B cell (primary cell): ENCODE results near the gene FXYD4. TPM values are rescaled to one million over a fixed set of nuclear protein-coding genes. Genes with fewer than 3 reads are reported as not detected.

Experiments used
- ATAC-seq: fragments of 200-7000 bp; cut with Tn5 transposase; one replicate; pipeline ENCODE4 v1.10.0; 2021; ENCODE audit warnings: low read depth, mild to moderate bottlenecking, moderate number of reproducible peaks, moderate library complexity
- CTCF ChIA-PET: fragments of 350-600 bp; sonication (Branson Sonifier 250); formaldehyde crosslinking; loops from one replicate; lab custom pipeline; 2021; ENCODE audit warnings: antibody characterized with exemption, inconsistent platforms; lab: Charles Lee
- POLR2A ChIA-PET: fragments of 350-600 bp; sonication (Branson Sonifier 250); formaldehyde crosslinking; loops from one replicate; lab custom pipeline; 2021; ENCODE audit warnings: antibody characterized with exemption; lab: Charles Lee
- DNase-seq: peaks from one replicate; pipeline ENCODE4 v3.0.0; 2013
- H2AFZ ChIP-seq: 2 replicates; pipeline ENCODE4 v1.6.1; 2012; ENCODE audit warnings: mild to moderate bottlenecking, low read depth, low read length; ENCODE audit not compliant: insufficient read depth, poor library complexity, severe bottlenecking
- H3K27ac ChIP-seq, 2 donors: 1 replicate in 1 of 2; 2 replicates in 1 of 2; pipeline ENCODE4 v1.5.1; 2012 to 2013; ENCODE audit warnings: low read length in 2 of 2, mild to moderate bottlenecking in 2 of 2, moderate library complexity in 1 of 2
- H3K27me3 ChIP-seq, 4 experiments: fragments of 200-600 bp in 1 of 4; sonication (generic) in 1 of 4; replicated peaks in 1 of 4; 1 replicate in 2 of 4; 2 replicates in 2 of 4; pipeline versions ENCODE4 v1.6.1 to v1.7.0; 2013 to 2016; ENCODE audit warnings: low read length in 3 of 4, mild to moderate bottlenecking in 2 of 4, mixed read lengths in 1 of 4, moderate library complexity in 1 of 4; ENCODE audit not compliant: insufficient read depth in 4 of 4, control insufficient read depth in 3 of 4; ENCODE audit errors: control extremely low read depth in 1 of 4
- H3K36me3 ChIP-seq, 2 experiments: replicated peaks in 1 of 2; 1 replicate in 1 of 2; 2 replicates in 1 of 2; pipeline versions ENCODE4 v1.6.1 to v1.7.1; 2013; ENCODE audit warnings: low read length in 1 of 2; ENCODE audit not compliant: insufficient read depth in 2 of 2, control insufficient read depth in 1 of 2; ENCODE audit errors: control extremely low read depth in 1 of 2, extremely low read depth in 1 of 2
- H3K4me1 ChIP-seq, 2 donors: fragments of 200-600 bp in 1 of 2; sonication (generic) in 1 of 2; 1 replicate in 1 of 2; 2 replicates in 1 of 2; pipeline versions ENCODE4 v1.5.1 to v1.6.1; 2013 to 2017; ENCODE audit warnings: low read length in 2 of 2; ENCODE audit not compliant: control insufficient read depth in 2 of 2, insufficient read depth in 2 of 2
- H3K4me2 ChIP-seq: replicated peaks from 2 replicates; pipeline ENCODE3; 2012; ENCODE audit warnings: mild to moderate bottlenecking, low read depth, low read length; ENCODE audit not compliant: poor library complexity, severe bottlenecking
- H3K4me3 ChIP-seq, 5 experiments: fragments of 200-600 bp in 1 of 5; sonication (generic) in 1 of 5; 1 replicate in 3 of 5; 2 replicates in 2 of 5; pipeline versions ENCODE4 v1.5.1 to v1.7.0; 2011 to 2016; ENCODE audit warnings: low read length in 4 of 5, mild to moderate bottlenecking in 4 of 5, low read depth in 2 of 5, control low read depth in 1 of 5, moderate library complexity in 1 of 5; ENCODE audit not compliant: insufficient read depth in 1 of 5; ENCODE audit errors: control extremely low read depth in 1 of 5, extremely low read depth in 1 of 5
- H3K79me2 ChIP-seq: fragments of 200-600 bp; sonication (generic); one replicate; pipeline ENCODE4 v1.6.0; 2016; ENCODE audit warnings: low read length; ENCODE audit not compliant: control insufficient read depth, insufficient read depth
- H3K9ac ChIP-seq: fragments of 200-600 bp; sonication (generic); 2 replicates; pipeline ENCODE4 v1.6.1; 2017; ENCODE audit warnings: mild to moderate bottlenecking, low read length, moderate library complexity
- H3K9me3 ChIP-seq, 3 donors: one replicate each; pipeline versions ENCODE4 v1.6.1 to v1.7.1; 2013; ENCODE audit warnings: low read length in 2 of 3; ENCODE audit not compliant: control insufficient read depth in 2 of 3, insufficient read depth in 1 of 3; ENCODE audit errors: control extremely low read depth in 1 of 3
- H4K20me1 ChIP-seq: 2 replicates; pipeline ENCODE4 v1.6.0; 2012; ENCODE audit warnings: mild to moderate bottlenecking, low read length; ENCODE audit not compliant: insufficient read depth, control insufficient read depth, poor library complexity, severe bottlenecking
- H3K27ac Mint-ChIP-seq: one replicate; pipeline ENCODE4 v1.8.0; 2021; ENCODE audit warnings: mixed read lengths
- H3K27me3 Mint-ChIP-seq: one replicate; pipeline ENCODE4 v1.8.0; 2021; ENCODE audit warnings: mixed read lengths
- H3K4me1 Mint-ChIP-seq: one replicate; pipeline ENCODE4 v1.8.0; 2021; ENCODE audit warnings: mixed read lengths
- H3K4me3 Mint-ChIP-seq: one replicate; pipeline ENCODE4 v1.8.0; 2021; ENCODE audit warnings: mixed read lengths
- H3K9me3 Mint-ChIP-seq: one replicate; pipeline ENCODE4 v1.8.0; 2022; ENCODE audit warnings: mixed read lengths; ENCODE audit not compliant: insufficient read depth
- CTCF ChIP-seq: fragments of 200-600 bp; IDR thresholded peaks from one replicate; pipeline ENCODE4 v1.8.0; 2022; ENCODE audit warnings: antibody characterized with exemption, mild to moderate bottlenecking
- EZH2 ChIP-seq: IDR thresholded peaks from 2 replicates; pipeline ENCODE4 v1.6.1; 2012; ENCODE audit warnings: borderline replicate concordance, low read depth, mild to moderate bottlenecking, moderate library complexity, low read length; ENCODE audit not compliant: insufficient read depth, poor library complexity, severe bottlenecking
- WGBS: methylation state at CpG from one replicate; pipeline ENCODE4 v1.1.5; 2013; ENCODE audit warnings: missing lambda C conversion rate; ENCODE audit not compliant: insufficient coverage; 5-methylcytosine and 5-hydroxymethylcytosine counted together
- intact Hi-C: fragments of 100-400 bp; cut with micrococcal nuclease; formaldehyde crosslinking; loops from one replicate; pipeline ENCODE4 v1.10.0; 2022
- polyA plus RNA-seq: library from polyadenylated mRNA; depleted of rRNA; stranded (reverse); fragments of >200 nt; gene quantifications from 2 replicates; pipeline ENCODE4 v1.2.3, GENCODE V29; 2012
- total RNA-seq, 2 donors: library from RNA; stranded (reverse); fragments of 120-200 nt in 1 of 2; gene quantifications; 1 replicate in 1 of 2; 2 replicates in 1 of 2; pipeline versions ENCODE4 v1.2.3 to v1.2.4, GENCODE V29; 2013 to 2022

Gene FXYD4
- total and polyA plus RNA-seq, 2 donors (not counting 1 experiment from before 2014, with no cell fraction given), result not detected

- Mint-ChIP-seq H3K4me1 (peaks cover 26% of the 10 kb centered on the region), H3K27me3 (no peaks in the 10 kb centered on the region), H3K9me3 (no peaks in the 10 kb centered on the region), H3K4me3 (peak overlapping the region; percentile 80), H3K27ac (peak overlapping the region; percentile 98)
- peaks cover 28 to 38% of the 10 kb centered on the region in 2 donors for H3K4me1 ChIP-seq
- peaks cover 12% of the 10 kb centered on the region for H3K79me2 ChIP-seq
- WGBS, result 0% methylated on average over 6 of the region's 14 CpGs
- H3K27me3 ChIP-seq, result no peaks in the 10 kb centered on the region
- H4K20me1 ChIP-seq, result no peaks in the 10 kb centered on the region
- H3K27ac ChIP-seq, result peak overlapping the region; percentile 71 to 75
- intact Hi-C loops, result no loop called here
- H3K9ac ChIP-seq, result peak overlapping the region; percentile 5
- CTCF ChIA-PET, result interaction anchor here (0.7 to 2.5 kb wide), 4 partner anchors 9 to 126 kb away, joined by 4 to 13 read pairs (median 6); partner anchors contain the start of genes HNRNPF and ZNF487
- H3K36me3 ChIP-seq, result no peaks in the 10 kb centered on the region
- peak overlapping the region; percentile 76 for H2AFZ ChIP-seq
- H3K4me3 ChIP-seq, result peak overlapping the region in 1 of 5 experiments; percentile 18
- peak overlapping the region; percentile 63 for H3K4me2 ChIP-seq
- DNase-seq (peak; percentile 83), ATAC-seq (peak; percentile 44)
- H3K9me3 ChIP-seq, result no peaks in the 10 kb centered on the region
- no peak for TF ChIP-seq EZH2
- TF ChIP-seq CTCF, result no peak
- POLR2A ChIA-PET, result interaction anchor here (0.6 to 2.9 kb wide), 9 partner anchors 9 to 1583 kb away, joined by 3 to 14 read pairs (median 6); partner anchors contain the start of genes HNRNPF and ZNF487
Measured at GRCh38 chr10:43417950-43418768, 46.7 kb downstream of the FXYD4 start.
